Anterior cingulate cortex (tissue), 58 donors: ENCODE results near the gene PFKFB4.
"Not testable (repeated sequence)": the region's sequence is repeated elsewhere in the genome, so short reads cannot be mapped to it uniquely, and the experiment has no call there.

Experiments used
- DNase-seq, 58 donors: peaks; one replicate each; lab custom pipeline; 2025; lab: John Stamatoyannopoulos, UW

Gene PFKFB4

DNA sequence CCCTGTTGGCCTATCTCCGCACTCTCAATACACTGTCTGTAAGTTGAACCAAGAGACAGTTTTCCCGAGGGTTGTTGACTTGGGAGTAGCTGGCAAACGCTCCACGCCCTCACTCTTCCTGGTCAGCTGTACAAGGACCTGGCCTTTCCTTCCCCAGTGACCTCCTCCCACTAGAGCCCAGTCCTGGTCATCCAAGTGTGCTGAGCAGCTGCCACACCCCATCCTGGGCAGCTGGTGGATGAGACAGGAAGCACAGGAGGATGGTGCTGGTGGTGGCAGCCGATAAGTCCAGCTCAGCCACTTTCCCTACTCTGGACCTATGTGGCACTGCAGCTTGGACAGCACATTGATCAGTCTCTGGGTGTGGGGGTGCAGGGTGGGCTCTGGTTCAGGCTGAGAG lies 19.8 kb downstream of the PFKFB4 start:
- DNase-seq: no peak

DNA sequence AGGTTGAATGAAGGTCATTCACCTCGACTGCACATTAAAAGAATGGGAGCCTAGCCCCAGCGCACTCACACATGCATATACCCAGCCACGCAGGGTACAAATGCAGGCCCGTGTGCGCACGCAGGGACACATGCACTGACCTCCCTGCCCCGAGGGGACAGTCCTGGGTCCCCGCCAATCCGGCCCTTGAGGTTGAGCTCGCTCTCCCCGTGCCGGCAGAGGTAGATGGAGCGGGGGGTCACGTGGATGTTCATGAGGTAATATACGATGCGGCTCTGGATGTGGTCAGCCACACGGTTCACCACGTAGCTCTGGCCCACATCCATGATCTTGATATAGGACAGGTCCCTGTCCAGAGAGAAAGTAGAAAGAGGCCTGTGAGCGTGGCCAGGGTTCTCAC lies 20.5 kb downstream of the PFKFB4 start:
- no peak for DNase-seq

DNA sequence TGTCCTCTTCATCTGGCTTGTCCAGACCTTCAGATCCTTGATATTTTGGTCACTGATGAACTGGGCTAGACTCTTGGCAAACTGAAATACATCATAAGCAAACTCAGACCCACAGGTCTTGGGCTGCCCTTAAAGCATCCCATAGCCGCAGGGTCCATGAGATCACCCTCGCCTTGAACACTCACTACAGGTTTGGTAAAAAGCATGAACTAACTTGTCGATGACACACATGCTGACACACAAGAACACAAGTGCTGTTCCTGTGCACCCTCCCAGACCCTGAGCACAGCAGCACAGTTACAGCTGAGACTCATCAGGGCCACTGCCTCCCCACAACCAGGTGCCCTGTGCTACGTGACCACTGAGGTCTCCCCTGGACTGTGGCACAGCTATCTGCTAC lies 21.0 kb downstream of the PFKFB4 start:
- DNase-seq: no peak

DNA sequence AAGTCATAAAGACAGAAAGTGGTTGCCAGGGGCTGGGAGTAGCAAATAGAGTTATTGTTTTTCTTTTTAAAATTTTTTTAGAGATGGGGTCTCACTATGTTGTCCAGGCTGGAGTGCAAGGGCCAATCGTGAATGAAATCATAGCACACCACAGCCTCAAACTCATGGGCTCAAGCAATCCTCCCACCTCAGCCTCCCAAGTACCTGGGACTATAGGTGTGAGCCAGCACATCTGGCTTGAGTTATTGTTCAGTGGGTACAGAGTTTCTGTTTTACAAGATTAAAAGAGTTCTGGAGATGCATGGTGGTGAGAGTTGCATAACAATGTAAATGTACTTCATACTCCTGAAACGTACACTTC lies 23.6 kb downstream of the PFKFB4 start:
- no peak for DNase-seq

DNA sequence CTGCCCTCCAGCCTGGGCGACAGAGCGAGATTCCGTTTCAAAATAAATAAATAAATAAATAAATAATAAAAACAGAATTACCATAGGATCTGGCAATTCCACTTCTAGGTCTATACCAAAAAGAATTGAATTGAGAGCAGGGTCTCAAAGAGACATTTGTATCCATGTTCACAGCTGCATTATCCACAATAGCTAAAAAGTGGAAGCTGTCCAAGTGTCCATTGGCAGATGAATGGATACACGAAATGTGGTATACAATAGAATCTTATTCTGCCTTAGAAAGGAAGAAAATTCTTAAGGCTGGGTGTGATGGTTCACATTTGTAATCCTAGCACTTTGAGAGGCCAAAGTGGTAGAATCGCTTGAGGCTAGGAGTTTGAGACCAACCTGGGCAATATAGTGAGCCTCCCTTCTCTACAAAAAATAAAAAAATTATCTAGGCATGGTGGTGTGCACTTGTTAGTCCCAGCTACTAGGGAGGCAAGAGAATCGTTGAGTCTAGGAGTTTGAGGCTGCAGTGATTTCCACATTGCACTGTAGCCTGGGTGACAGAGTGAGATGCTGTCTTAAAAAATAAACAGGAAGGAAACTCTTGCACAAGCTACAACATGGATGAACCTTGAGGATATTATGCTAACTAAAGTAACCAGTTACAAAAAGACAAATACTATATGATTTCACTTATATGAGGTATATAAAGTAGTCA lies 24.2 kb downstream of the PFKFB4 start:
- peak in 17 of 58 donors; percentile 8 to 77 (median 21) for DNase-seq

DNA sequence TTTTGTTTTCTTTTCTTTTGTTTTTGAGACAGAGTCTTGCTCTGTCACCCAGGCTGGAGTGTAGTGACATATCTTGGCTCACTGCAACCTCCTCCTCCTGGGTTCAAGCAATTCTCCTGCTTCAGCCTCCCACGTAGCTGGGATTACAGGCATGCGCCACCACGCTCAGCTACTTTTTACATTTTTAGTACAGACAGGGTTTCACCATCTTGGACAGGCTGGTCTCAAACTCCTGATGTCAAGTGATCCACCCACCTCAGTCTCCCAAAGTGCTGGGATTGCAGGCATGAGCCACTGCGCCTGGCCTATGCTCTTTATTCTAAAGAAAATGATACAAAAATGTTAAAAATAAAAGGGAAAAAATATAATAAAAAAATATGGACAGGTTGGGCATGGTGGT lies 25.9 kb downstream of the PFKFB4 start:
- DNase-seq: not testable (repeated sequence)

DNA sequence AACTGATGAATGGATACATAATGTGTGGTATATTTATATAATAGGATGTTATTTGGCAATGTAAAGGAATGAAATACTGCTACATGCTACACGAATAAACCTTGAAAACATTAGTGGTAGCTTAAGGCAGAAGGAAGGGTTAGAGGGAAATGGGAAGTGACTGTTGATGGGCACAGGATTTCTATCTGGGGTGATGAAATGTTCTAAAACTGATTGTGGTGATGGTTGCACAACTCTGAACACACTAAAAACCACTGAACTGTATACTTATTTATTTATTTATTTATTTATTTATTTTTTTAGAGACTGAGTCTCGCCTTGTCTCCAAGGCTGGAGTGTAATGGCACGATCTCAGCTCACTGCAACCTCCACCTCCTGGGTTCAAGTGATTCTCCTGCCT lies 27.8 kb downstream of the PFKFB4 start:
- DNase-seq: no peak

DNA sequence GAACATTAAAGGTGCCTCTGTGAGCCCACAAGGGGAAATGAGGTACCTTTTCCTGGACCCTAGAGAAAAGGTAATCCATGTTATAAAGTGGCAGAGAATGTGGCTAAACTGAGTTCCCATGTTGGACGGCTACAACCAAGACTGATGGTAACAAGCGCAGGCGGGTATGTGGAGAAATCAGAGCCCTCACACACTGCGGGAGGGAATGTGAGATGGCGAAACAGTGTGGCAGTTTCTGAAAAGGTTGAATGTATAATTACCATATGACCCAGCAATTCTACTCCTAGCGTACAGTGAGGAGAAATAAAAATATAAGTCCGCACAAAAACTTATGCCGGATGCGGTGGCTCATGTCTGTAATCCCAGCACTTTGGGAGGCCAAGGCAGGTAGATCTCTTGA lies 28.6 kb downstream of the PFKFB4 start:
- DNase-seq: no peak

DNA sequence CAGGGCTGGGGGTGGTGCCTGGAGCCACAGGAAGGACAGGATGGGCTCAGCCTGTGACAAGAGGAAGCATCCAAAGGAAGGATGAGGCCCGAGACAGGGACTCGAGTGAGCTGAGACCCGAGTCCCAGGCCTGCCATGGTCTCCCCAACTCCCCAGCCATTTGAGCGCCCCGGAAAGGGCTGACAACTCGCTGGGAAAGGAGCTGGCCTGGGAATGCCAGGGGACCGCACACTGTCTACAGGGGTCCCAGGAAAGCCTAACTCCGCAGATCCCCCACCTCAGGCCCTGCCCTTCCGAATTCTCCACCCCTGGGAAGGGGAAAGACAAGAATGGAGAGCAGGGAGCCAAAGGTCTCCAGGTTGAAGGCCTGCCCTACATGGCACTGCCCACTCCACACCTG lies 31.6 kb downstream of the PFKFB4 start:
- DNase-seq: no peak

DNA sequence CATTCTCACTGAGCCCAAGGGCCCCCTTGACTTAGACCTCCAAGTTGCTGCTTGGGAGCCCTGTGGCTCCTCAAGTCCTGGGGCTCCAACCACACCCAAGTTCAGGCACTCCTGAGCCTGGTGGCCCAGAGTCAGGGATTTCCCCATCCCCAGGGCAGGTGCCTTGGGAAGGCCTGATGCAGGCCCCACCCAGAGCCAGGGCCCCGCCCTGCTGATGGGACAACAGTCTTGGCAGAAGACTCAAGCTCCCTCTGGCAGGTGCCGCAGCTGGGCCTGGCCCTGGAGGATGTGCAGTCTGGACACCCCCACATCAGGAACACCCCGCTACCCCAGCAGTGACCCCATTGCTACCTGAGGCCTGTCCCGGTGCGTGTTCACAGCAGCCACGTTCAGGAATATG lies 35.0 kb downstream of the PFKFB4 start:
- no peak for DNase-seq

DNA sequence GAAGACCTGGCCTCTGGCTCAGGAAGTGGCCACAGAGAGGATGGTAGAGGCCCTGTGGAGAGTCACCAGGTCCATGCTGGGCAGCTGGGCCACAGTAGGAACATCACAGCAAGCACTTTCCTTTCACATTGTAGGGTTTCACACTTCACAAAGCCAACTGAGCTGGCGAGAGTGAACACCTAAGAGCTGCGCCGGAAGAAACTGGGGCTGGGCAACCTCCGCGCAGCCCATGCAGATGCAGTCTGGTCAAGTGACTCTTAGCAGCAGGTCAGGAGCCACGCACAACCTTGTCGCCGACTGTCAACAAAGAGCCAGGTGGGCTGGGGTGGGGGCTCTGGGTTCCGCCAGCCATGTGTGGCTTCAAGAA lies 37.3 kb downstream of the PFKFB4 start:
- DNase-seq: no peak

DNA sequence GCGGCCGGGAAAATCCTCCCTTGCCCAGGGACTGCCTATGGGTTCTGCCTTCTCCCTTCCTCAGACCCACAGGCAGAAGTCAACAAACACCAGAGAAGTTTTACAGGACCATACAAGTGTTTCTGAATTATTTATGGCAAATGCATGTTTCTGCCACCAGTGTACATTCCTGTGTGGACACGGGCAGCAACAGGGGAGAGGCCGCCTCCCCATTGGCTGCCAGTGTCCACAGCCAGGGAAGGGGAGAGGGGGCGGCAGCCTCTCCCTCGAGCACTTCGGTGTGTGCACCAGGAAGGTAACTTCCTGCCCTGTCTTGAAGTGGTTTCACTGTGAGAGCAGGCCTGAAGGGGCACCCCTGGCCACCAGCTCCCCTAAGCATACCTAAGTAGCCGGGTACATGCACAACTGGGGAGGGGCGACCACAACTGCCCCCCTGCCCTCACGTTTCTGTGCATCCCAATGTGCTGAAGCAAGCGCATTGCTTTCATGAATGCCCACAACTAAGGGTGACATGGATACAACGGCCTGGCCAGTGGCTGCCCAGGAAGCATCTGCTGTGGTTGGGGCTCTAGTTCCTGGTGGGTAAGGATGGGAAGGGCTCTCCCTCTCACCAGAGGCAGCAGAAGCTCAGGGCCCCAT lies 37.8 kb downstream of the PFKFB4 start:
- DNase-seq: no peak

DNA sequence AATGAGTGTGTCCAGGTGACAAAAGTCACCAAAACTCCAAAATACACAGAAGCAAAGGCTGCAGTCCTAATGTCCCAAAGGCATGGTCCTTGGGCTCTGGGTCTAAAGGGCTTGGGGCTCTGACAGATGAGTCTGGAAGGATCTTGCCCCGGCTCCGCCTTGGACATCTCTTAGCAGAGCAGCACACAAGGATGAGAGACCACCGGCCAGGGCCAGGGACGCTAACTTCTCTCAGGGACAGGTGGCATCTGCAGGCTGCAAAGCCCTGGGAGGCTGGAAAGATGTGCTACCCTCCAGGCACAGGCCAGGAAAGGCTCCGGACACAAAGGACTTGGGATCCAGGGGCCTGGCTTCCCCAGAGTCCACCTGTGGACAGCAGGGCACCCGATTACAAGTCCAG lies 38.5 kb downstream of the PFKFB4 start:
- DNase-seq: no peak

DNA sequence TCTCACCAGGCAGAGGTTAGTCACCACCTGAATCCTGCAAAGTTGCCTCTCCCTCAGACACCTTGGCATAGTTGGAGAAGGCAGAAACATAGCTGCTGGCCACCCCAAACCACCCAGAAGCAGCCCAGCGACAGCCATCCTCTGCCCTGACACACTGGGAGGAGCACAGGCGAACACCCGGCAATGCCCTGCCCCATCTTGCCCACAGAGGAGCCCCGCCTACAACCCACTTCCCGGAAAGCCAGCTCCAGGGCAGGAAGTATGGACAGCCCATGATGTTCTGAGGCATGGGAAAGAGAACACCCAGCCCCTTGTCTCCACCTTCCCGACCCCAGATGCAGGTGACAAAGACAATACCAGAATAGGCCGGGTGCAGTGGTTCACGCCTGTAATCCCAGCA lies 40.0 kb downstream of the PFKFB4 start:
- no peak for DNase-seq

DNA sequence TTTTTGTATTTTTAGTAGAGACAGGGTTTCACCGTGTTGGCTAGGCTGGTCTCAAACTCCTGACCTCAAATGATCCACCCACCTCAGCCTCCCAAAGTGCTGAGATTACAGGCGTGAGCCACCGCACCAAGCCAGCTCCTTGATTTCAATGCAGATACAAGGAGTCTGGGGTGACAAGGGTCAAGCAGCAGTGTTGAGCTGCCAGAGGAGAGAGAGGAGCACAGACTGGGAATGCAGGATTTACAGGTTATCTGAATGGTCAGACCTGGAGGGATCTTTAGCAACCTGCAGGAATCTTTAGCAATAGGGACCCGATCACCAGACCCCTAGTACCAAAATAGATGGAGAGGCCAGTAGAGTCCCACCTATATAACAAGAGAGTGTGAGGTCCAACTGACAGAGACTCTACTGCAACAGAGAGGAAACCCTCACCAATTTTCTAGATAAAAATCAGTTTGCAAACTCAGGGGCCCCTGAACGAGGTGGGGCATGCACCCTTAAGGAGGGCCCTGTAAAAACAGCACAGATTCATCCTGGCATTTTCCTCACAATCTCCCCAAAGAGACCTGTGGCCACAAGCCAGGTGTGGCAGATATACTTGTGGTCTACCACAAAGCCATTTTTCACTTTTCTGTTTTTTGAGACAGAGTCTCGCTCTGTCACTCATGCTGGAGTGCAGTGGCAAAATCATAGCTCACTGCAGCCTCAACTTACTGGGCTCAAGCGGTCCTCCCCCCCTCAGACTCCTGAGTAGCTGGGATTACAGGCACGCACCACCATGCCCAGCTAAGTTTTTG lies 42.0 kb downstream of the PFKFB4 start:
- DNase-seq: no peak

DNA sequence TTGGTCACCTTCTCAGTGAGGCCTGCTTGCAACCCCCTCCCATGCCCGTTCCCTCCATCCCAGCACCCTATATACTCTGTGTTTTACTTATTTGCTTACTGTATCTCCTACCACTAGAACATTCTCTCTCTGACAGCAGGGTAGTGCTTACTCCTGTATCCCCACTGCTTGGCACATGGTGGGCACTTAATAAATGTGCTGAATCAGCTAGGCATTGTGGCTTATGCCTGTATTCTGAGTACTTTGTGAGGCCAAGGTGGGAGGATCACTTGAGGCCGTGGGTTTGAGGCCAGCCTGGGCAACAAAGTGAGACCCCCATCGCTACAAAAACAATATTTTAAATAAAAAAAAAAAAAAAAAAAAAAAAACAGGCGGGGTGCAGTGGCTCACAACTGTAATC lies 45.1 kb downstream of the PFKFB4 start:
- DNase-seq: no peak

DNA sequence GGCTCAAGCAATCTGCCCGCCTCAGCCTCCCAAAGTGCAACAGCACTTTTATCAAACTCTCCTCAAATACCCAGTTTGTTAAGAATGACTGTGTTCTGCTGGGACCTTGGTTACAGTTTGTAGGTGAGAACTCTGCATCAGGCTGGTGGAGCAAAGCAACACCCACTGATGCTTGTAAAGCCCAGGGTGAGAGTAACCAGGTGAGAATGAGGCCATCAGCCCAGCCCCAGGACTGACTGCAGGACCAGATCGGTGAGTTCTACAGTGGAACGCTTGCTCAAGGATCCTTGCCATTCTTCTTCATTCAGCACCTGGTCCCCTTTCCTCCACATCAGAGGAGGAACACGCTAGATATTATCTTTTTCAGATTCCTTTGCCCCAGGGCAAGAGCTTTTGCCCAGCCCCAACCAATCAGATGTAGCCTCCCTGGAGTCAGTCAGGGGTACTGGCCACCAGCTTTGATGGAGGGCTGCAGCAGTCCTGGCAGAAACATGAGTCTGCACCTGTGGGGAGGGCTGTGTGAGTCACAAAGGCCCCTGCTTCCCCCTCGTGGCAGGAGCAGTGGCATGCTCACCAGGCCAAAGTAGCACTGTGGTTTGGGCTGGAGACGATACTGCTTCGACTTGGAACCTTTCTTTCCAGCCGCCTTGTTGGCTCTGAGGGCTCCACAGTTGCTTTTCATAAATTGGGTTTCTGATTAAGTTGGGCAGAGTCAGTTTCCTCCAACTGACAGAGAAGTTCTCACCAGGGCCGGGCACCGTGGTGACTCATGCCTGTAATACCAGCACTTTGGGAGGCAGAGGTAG lies 49.1 kb downstream of the PFKFB4 start:
- DNase-seq: peak in 14 of 58 donors; percentile 3 to 46 (median 19)

DNA sequence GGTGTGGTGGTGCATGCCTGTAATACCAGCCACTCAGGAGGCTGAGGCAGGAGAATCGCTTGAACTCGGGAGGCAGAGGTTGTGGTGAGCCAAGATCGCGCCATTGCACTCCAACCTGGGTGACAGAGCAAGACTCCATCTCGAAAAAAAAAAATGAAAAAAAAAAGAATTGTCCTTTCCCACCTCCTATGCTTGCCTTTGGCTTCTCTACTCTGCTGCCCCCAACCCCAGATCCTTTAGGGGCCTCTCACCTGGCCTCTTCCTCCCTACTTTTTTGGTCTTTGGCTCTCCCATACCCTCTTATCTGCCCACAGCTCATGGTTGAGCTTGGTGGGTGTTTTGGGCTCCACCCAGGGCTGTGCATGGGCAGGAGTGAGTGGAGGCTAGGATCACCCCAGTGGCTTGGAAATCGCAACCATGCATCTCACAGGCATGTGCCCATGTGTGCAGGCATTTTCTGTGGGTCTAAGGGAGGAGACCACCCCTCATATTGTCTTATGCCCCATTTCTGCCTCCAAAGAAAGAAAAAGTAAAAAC lies 50.6 kb downstream of the PFKFB4 start:
- DNase-seq: no peak

DNA sequence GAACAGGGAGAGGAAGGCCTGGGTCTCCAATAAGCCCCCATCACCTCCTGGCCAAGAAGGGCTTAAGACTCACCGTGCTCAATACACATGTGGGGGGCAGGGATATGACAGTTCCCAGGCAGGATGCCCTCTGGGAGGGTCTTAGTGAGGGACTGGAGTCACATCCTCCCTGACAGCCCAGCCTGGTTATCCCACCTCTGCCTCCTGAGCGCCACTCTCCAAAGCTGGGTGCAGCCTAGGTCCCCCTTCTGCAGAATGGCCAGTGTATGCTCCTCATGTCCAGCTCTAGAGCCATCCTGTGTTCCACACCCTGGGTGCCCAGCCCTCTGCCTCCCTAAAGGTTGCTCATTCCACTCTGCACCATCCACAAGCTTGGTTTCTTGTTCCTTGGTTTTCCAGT lies 51.5 kb downstream of the PFKFB4 start:
- DNase-seq: no peak

DNA sequence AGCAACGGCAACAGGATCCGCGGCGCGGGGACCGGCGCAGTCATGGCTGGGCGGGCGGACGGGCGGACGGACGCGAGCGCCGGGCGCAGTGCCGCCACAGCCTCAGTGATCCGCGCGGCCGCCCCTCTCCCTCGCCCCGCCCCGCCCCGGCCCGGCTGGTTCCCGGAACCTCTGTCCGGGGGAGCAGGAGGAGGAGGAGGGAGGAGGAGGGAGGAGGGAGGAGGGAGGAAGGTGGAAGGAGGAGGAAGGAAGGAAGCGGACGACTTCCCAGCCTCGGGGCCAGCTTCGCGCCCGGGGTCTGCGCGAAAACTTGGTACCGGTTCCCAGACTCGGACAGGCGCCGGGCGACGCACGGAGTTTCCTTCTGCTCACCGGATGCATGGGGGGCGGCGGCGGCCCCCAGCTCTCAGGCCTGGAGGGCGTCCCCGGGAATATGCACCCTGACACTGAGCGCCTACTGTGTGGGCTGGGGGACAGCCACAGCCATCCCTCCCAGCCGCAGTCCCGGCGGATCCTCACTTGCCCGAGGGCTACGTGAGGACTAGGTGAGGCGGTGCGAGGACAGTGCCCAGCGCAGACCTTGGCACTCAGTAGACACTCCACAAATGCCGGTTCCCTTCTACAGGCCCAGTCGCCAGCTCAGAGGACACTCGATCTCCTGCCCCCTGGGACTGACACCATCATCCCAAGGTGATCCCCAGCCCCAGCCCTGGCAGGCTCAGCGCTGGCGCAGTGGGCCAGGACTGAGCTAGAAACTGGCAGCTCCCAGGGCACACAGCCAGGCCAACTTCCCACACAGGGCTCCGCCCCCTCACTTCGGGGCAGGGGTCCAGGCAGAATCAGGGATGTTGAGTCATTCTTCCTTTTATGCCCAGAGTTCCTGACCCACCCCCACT lies 52.3 kb downstream of the PFKFB4 start, which contains the start of gene SHISA5:
Gene SHISA5, minus strand, starts transcription at position 124 of the 896 bp plus-strand sequence. Its CDS starts 80 bp downstream, at position 44.
- peak in 52 of 58 donors; percentile 11 to 85 (median 51) for DNase-seq
